Gastrocnemius medialis (tissue), 4 donors: ENCODE data around the gene RAX2. TPM values are rescaled to one million over a fixed set of nuclear protein-coding genes. Genes with fewer than 3 reads are reported as not detected.
"Not testable (repeated sequence)": the region's sequence is repeated elsewhere in the genome, so short reads cannot be mapped to it uniquely, and the experiment has no call there.

ENCODE experiments used
- ATAC-seq, 2 donors: fragments of 150-250 bp; one replicate each; pipeline ENCODE4 v1.9.1; 2016
- DNase-seq, 2 donors: peaks; one replicate each; pipeline ENCODE4 v3.0.0-alpha.2; 2019
- H3K27ac ChIP-seq, 4 donors: fragments of 200-600 bp; sonication (generic); 1 replicate in 1 of 4; 2 replicates in 3 of 4; pipeline ENCODE4 v1.5.1; 2016 to 2018; ENCODE audit warnings: mild to moderate bottlenecking in 2 of 4, moderate library complexity in 1 of 4
- H3K27me3 ChIP-seq, 3 donors: fragments of 200-600 bp; sonication (generic) in 2 of 3; 1 replicate in 1 of 3; 2 replicates in 2 of 3; pipeline versions ENCODE4 v1.5.1 to v1.6.0; 2016 to 2019; ENCODE audit warnings: mild to moderate bottlenecking in 1 of 3, moderate library complexity in 1 of 3
- H3K36me3 ChIP-seq, 2 donors: fragments of 200-600 bp; sonication (generic) in 1 of 2; one replicate each; pipeline ENCODE4 v1.5.1; 2017 to 2018
- H3K4me1 ChIP-seq, 2 donors: fragments of 200-600 bp; sonication (generic) in 1 of 2; one replicate each; pipeline ENCODE4 v1.5.1; 2016 to 2017; ENCODE audit warnings: mild to moderate bottlenecking in 2 of 2
- H3K4me3 ChIP-seq, 4 donors: fragments of 200-600 bp; sonication (generic) in 3 of 4; 1 replicate in 1 of 4; 2 replicates in 3 of 4; pipeline ENCODE4 v1.5.1; 2016 to 2019; ENCODE audit warnings: mild to moderate bottlenecking in 2 of 4
- H3K9me3 ChIP-seq, 3 donors: fragments of 200-600 bp; sonication (generic) in 2 of 3; 1 replicate in 1 of 3; 2 replicates in 2 of 3; pipeline ENCODE4 v1.5.1; 2016 to 2019
- CTCF ChIP-seq, 5 experiments: fragments of 450-650 bp in 3 of 5; fragments of 200-600 bp in 2 of 5; sonication (generic) in 2 of 5; IDR thresholded peaks in 4 of 5; conservative IDR thresholded peaks in 1 of 5; 1 replicate in 4 of 5; 2 replicates in 1 of 5; pipeline ENCODE4 v1.5.1; 2016 to 2019; ENCODE audit warnings: antibody characterized with exemption in 5 of 5, mild to moderate bottlenecking in 3 of 5, moderate library complexity in 3 of 5
- POLR2A ChIP-seq, 2 donors: fragments of 450-650 bp; IDR thresholded peaks; one replicate each; pipeline ENCODE4 v1.6.1; 2017; ENCODE audit warnings: antibody characterized with exemption in 2 of 2, mild to moderate bottlenecking in 2 of 2, moderate library complexity in 2 of 2
- in situ Hi-C, 4 donors: fragments of 200-750 bp; cut with MboI; loops; one replicate each; pipeline versions ENCODE4 v1.15.0 to v1.8.0; 2017; ENCODE audit warnings: low sequenced_read_pairs in 4 of 4
- intact Hi-C: fragments of 100-400 bp; cut with DNase I; formaldehyde crosslinking; loops from one replicate; pipeline ENCODE4 v1.15.1; 2023; ENCODE audit warnings: low total_unique reads
- total RNA-seq, 4 donors: library from RNA; depleted of rRNA; stranded (reverse); fragments of >200 nt; gene quantifications; one replicate each; pipeline versions ENCODE4 v1.1.0 to v1.2.3, GENCODE V29; 2016

Gene RAX2
- total RNA-seq, 4 donors from 2014 or later: not detected

GRCh38 chr19:3817761-3818160 lies 45.7 kb upstream of the RAX2 start:
- Histone ChIP-seq H3K4me1 (no peaks in the 10 kb centered on the region), H3K9me3 (no peaks in the 10 kb centered on the region), H3K27ac (no peak overlapping the region), H3K27me3 (peaks cover 0 to 3% (median 0%) of the 10 kb centered on the region in 3 donors), H3K4me3 (no peak overlapping the region), H3K36me3 (no peaks in the 10 kb centered on the region)
- no peak for ATAC-seq
- intact Hi-C loops (no loop called here), in situ Hi-C loops (no loop called here)
- TF ChIP-seq POLR2A (IDR thresholded peaks at IDR 0.05) (no peak), CTCF (IDR thresholded peaks at IDR 0.05 in 4 of 5, conservative IDR thresholded peaks at IDR 0.05 in 1 of 5) (no peak)
- DNase-seq: no peak

GRCh38 chr19:3816566-3817218 lies 44.7 kb upstream of the RAX2 start:
- DNase-seq (no peak), ATAC-seq (no peak)
- no peak overlapping the region for H3K4me3 ChIP-seq
- in situ Hi-C loops: no loop called here
- no peaks in the 10 kb centered on the region for H3K9me3 ChIP-seq
- peaks cover 0 to 4% (median under 1%) of the 10 kb centered on the region in 3 donors for H3K27me3 ChIP-seq
- TF ChIP-seq POLR2A (IDR thresholded peaks at IDR 0.05): no peak
- TF ChIP-seq CTCF (IDR thresholded peaks at IDR 0.05 in 4 of 5, conservative IDR thresholded peaks at IDR 0.05 in 1 of 5): no peak
- H3K4me1 ChIP-seq: no peaks in the 10 kb centered on the region
- no peak overlapping the region for H3K27ac ChIP-seq
- H3K36me3 ChIP-seq: no peaks in the 10 kb centered on the region
- intact Hi-C loops: no loop called here

- H3K27ac ChIP-seq, H3K4me3 ChIP-seq, DNase-seq, in situ Hi-C loops, intact Hi-C loops, ATAC-seq, H3K36me3 ChIP-seq, H3K9me3 ChIP-seq, H3K27me3 ChIP-seq, H3K4me1 ChIP-seq: not testable (repeated sequence)
These were observed 44.1 kb upstream of the RAX2 start for GRCh38 chr19:3816148-3816547.

GRCh38 chr19:3814648-3815047 lies 42.6 kb upstream of the RAX2 start:
- no peaks in the 10 kb centered on the region for H3K4me1 ChIP-seq
- no peaks in the 10 kb centered on the region for H3K36me3 ChIP-seq
- TF ChIP-seq POLR2A (IDR thresholded peaks at IDR 0.05): no peak
- TF ChIP-seq CTCF (IDR thresholded peaks at IDR 0.05 in 4 of 5, conservative IDR thresholded peaks at IDR 0.05 in 1 of 5): no peak
- no peak for ATAC-seq
- intact Hi-C loops: no loop called here
- no peak overlapping the region for H3K27ac ChIP-seq
- H3K27me3 ChIP-seq: peaks cover 0 to 15% (median 11%) of the 10 kb centered on the region in 3 donors
- in situ Hi-C loops: no loop called here
- DNase-seq: no peak
- H3K9me3 ChIP-seq: no peaks in the 10 kb centered on the region
- H3K4me3 ChIP-seq: no peak overlapping the region

- no peak overlapping the region for H3K4me3 ChIP-seq
- no peaks in the 10 kb centered on the region for H3K9me3 ChIP-seq
- H3K36me3 ChIP-seq: no peaks in the 10 kb centered on the region
- ATAC-seq (no peak), DNase-seq (no peak)
- TF ChIP-seq POLR2A (IDR thresholded peaks at IDR 0.05) (no peak), CTCF (IDR thresholded peaks at IDR 0.05 in 4 of 5, conservative IDR thresholded peaks at IDR 0.05 in 1 of 5) (no peak)
- in situ Hi-C loops: no loop called here
- H3K27me3 ChIP-seq: peaks cover 0 to 15% (median 11%) of the 10 kb centered on the region in 3 donors
- intact Hi-C loops: no loop called here
- peak overlapping the region in 1 of 4 donors; percentile 4 for H3K27ac ChIP-seq
- H3K4me1 ChIP-seq: no peaks in the 10 kb centered on the region
These were observed 41.7 kb upstream of the RAX2 start for GRCh38 chr19:3813473-3814392.
